GM12878 (cell line): Measurements from ENCODE around the gene MYOM3. TPM values are rescaled to one million over a fixed set of nuclear protein-coding genes. Genes with fewer than 3 reads are reported as not detected.

ENCODE experiments used
- ATAC-seq: fragments of 200-7000 bp; cut with Tn5 transposase; 3 replicates; pipeline ENCODE4 v1.9.1; 2020; ENCODE audit warnings: mild to moderate bottlenecking, moderate library complexity
- BruUV-seq: library from RNA; stranded (reverse); fragments of 400-500 nt; replicated peaks from 2 replicates; lab custom pipeline; 2021; lab: Mats Ljungman, UMichigan
- CTCF ChIA-PET: fragments of 300-600 bp; sonication (Branson Sonifier 250); formaldehyde crosslinking; extraction: SDS; loops from one replicate; lab custom pipeline; 2021; ENCODE audit warnings: inconsistent platforms; lab: Yijun Ruan, JAX
- POLR2A ChIA-PET: fragments of 350-600 bp; formaldehyde crosslinking; extraction: SDS; loops from one replicate; lab custom pipeline; 2021; ENCODE audit warnings: inconsistent platforms; lab: Charles Lee
- RAD21 ChIA-PET: fragments of 300-600 bp; sonication (Branson Sonifier 250); formaldehyde crosslinking; loops from one replicate; lab custom pipeline; 2023; ENCODE audit warnings: antibody characterized with exemption; ENCODE audit not compliant: unreplicated experiment; lab: Charles Lee
- SMC1A ChIA-PET: fragments of 300-600 bp; sonication (Branson Sonifier 250); formaldehyde crosslinking; loops from one replicate; lab custom pipeline; 2023; ENCODE audit not compliant: unreplicated experiment, uncharacterized antibody; lab: Charles Lee
- DNase-seq: peaks from one replicate; pipeline ENCODE4 v3.0.0-alpha.2; 2011; ENCODE audit warnings: low read depth, low spot score
- FAIRE-seq: peaks from 3 replicates; lab custom pipeline; 2011; peaks lifted over from hg19 to GRCh38; lab: Jason Lieb, UNC
- H2AFZ ChIP-seq: 2 replicates; pipeline ENCODE4 v1.6.0; 2011; ENCODE audit warnings: low read depth, low read length, control low read depth; ENCODE audit not compliant: control insufficient read depth
- H3K27ac ChIP-seq: 2 replicates; pipeline ENCODE4 v1.5.1; 2011; ENCODE audit warnings: control low read depth; ENCODE audit not compliant: control insufficient read depth, insufficient read depth
- H3K27me3 ChIP-seq, 2 experiments: replicated peaks in 1 of 2; 2 replicates each; pipeline versions ENCODE4 v1.6.0 to v1.6.1; 2011; ENCODE audit warnings: low read length in 1 of 2; ENCODE audit not compliant: control insufficient read depth in 2 of 2, insufficient read depth in 2 of 2
- H3K36me3 ChIP-seq, 2 experiments: 2 replicates each; pipeline ENCODE4 v1.5.1; 2011; ENCODE audit warnings: low read length in 1 of 2; ENCODE audit not compliant: control insufficient read depth in 2 of 2, insufficient read depth in 2 of 2
- H3K4me1 ChIP-seq: 2 replicates; pipeline ENCODE4 v1.6.1; 2011; ENCODE audit warnings: mild to moderate bottlenecking, low read length, moderate library complexity, mixed read lengths; ENCODE audit not compliant: control insufficient read depth, insufficient read depth
- H3K4me2 ChIP-seq: 2 replicates; pipeline ENCODE4 v1.6.0; 2011; ENCODE audit warnings: control low read depth; ENCODE audit not compliant: control insufficient read depth, insufficient read depth
- H3K4me3 ChIP-seq: fragments of 200-600 bp; sonication (generic); 2 replicates; pipeline ENCODE4 v1.5.1; 2016
- H3K79me2 ChIP-seq: 2 replicates; pipeline ENCODE4 v1.6.0; 2011; ENCODE audit warnings: low read length; ENCODE audit not compliant: control insufficient read depth, insufficient read depth
- H3K9ac ChIP-seq: 2 replicates; pipeline ENCODE4 v1.8.0; 2011; ENCODE audit warnings: low read length, control low read depth, mixed read lengths; ENCODE audit not compliant: control insufficient read depth, insufficient read depth
- H3K9me3 ChIP-seq: replicated peaks from 3 replicates; pipeline ENCODE4 v1.5.1; 2011; ENCODE audit warnings: mild to moderate bottlenecking, low read length; ENCODE audit not compliant: control insufficient read depth, insufficient read depth
- H4K20me1 ChIP-seq: 2 replicates; pipeline ENCODE4 v1.6.0; 2011; ENCODE audit not compliant: control insufficient read depth, insufficient read depth
- ATF3 ChIP-seq: IDR thresholded peaks from 2 replicates; pipeline ENCODE4 v1.6.1; 2011; ENCODE audit warnings: low read depth, mild to moderate bottlenecking, low read length, moderate library complexity, borderline replicate concordance; ENCODE audit errors: extremely low read depth
- FOS ChIP-seq: IDR thresholded peaks from 3 replicates; pipeline ENCODE4 v1.6.1; 2011; ENCODE audit warnings: borderline replicate concordance; ENCODE audit not compliant: insufficient read length; ENCODE audit errors: extremely low read depth
- HDAC6 ChIP-seq: fragments of 200-600 bp; sonication (generic); IDR thresholded peaks from one replicate; pipeline ENCODE4 v1.8.0; 2017; ENCODE audit warnings: antibody characterized with exemption; ENCODE audit not compliant: unreplicated experiment
- KDM1A ChIP-seq: fragments of 200-600 bp; sonication (generic); IDR thresholded peaks from 2 replicates; pipeline ENCODE4 v1.6.1; 2016; ENCODE audit warnings: borderline replicate concordance
- NBN ChIP-seq: fragments of 450-650 bp; IDR thresholded peaks from 2 replicates; pipeline ENCODE4 v1.6.1; 2016
- RELB ChIP-seq: fragments of 450-650 bp; IDR thresholded peaks from 2 replicates; pipeline ENCODE4 v1.6.1; 2017; ENCODE audit warnings: low read depth, mild to moderate bottlenecking, moderate library complexity
- RUNX3 ChIP-seq: IDR thresholded peaks from 2 replicates; pipeline ENCODE4 v1.6.1; 2012; ENCODE audit warnings: low read length, inconsistent platforms
- SKIL ChIP-seq: fragments of 450-650 bp; IDR thresholded peaks from 2 replicates; pipeline ENCODE4 v1.6.1; 2017; ENCODE audit warnings: mild to moderate bottlenecking, low read depth, inconsistent platforms; ENCODE audit not compliant: poor library complexity, severe bottlenecking
- TAF1 ChIP-seq: IDR thresholded peaks from 2 replicates; pipeline ENCODE4 v1.6.1; 2011; ENCODE audit warnings: mild to moderate bottlenecking, low read depth, low read length, borderline replicate concordance
- TCF7 ChIP-seq: IDR thresholded peaks from 2 replicates; pipeline ENCODE4 v1.6.1; 2014; ENCODE audit warnings: antibody characterized with exemption, borderline replicate concordance
- ZBED1 ChIP-seq: IDR thresholded peaks from 2 replicates; pipeline ENCODE4 v1.6.1; 2016; ENCODE audit warnings: borderline replicate concordance
- ZBTB11 ChIP-seq: fragments of 450-650 bp; formaldehyde crosslinking; IDR thresholded peaks from 2 replicates; pipeline ENCODE4 v1.5.0; 2022; ENCODE audit warnings: mild to moderate bottlenecking, missing genetic modification characterization
- ZNF207 ChIP-seq: fragments of 450-650 bp; IDR thresholded peaks from 2 replicates; pipeline ENCODE4 v1.6.1; 2014; ENCODE audit warnings: antibody characterized with exemption, mild to moderate bottlenecking, borderline replicate concordance
- ZNF274 ChIP-seq: IDR thresholded peaks from one replicate; pipeline ENCODE4 v1.8.0; 2011; ENCODE audit not compliant: insufficient read length, insufficient read depth
- WGBS: methylation state at CpG from one replicate; pipeline ENCODE4 v1.1.6; 2016; ENCODE audit warnings: low lambda C conversion rate; ENCODE audit not compliant: insufficient replicate concordance, insufficient coverage; ENCODE audit errors: missing lambda C conversion rate; 5-methylcytosine and 5-hydroxymethylcytosine counted together
- in situ Hi-C: fragments of 300-500 bp; cut with MboI; formaldehyde crosslinking; loops from 9 replicates; pipeline ENCODE4 v1.14.3; 2018; ENCODE audit warnings: mixed read lengths
- intact Hi-C: fragments of 100-400 bp; cut with micrococcal nuclease; formaldehyde crosslinking; loops from one replicate; pipeline ENCODE4 v1.14.2; 2022; ENCODE audit not compliant: unreplicated experiment
- polyA plus RNA-seq, 11 experiments: library from polyadenylated mRNA; depleted of rRNA in 4 of 11; unstranded in 6 of 11; stranded (reverse) in 5 of 11; fragments of >200 nt; fragmentation: Nextera tagmentation in 4 of 11; fragmentation: Illumina TruSeq in 1 of 11; extraction: Ambion mirVana in 4 of 11; extraction: Trizol in 1 of 11; gene quantifications; 1 replicate in 1 of 11; 2 replicates in 10 of 11; pipeline versions ENCODE4 v1.2.1 to v1.2.3, GENCODE V29; 2011 to 2016; ENCODE audit warnings: inconsistent platforms in 2 of 11, missing spikeins in 2 of 11, low read depth in 1 of 11
- total RNA-seq, 4 experiments: library from RNA; depleted of rRNA in 3 of 4; stranded (reverse); fragments of >200 nt in 3 of 4; fragmentation: Illumina TruSeq in 1 of 4; extraction: Trizol in 1 of 4; gene quantifications; 2 replicates each; pipeline versions ENCODE4 v1.2.1 to v1.2.3, GENCODE V29; 2013 to 2021

The MYOM3 gene
- total and polyA plus RNA-seq, 10 of the 15 experiments (the other 5 are each of a cell fraction or from before 2014, with no cell fraction given), result 0.06 TPM; not detected in 9

- H4K20me1 ChIP-seq, result no peaks in the 10 kb centered on the region
- ATAC-seq (no peak), FAIRE-seq (no peak), DNase-seq (no peak)
- in situ Hi-C loops, result no loop called here
- no peak overlapping the region for H3K4me3 ChIP-seq
- ChIA-PET CTCF (no interaction called here), RAD21 (no interaction called here), SMC1A (no interaction called here), POLR2A (no interaction called here)
- intact Hi-C loops, result no loop called here
- H3K36me3 ChIP-seq, result no peaks in the 10 kb centered on the region
- no peak overlapping the region for H3K4me2 ChIP-seq
- H3K27ac ChIP-seq, result no peak overlapping the region
- H3K9me3 ChIP-seq, result no peaks in the 10 kb centered on the region
- WGBS, result 32% methylated on average over 9 of the region's 9 CpGs
- H3K4me1 ChIP-seq, result no peaks in the 10 kb centered on the region
- no peaks in the 10 kb centered on the region for H3K79me2 ChIP-seq
- H3K9ac ChIP-seq, result no peak overlapping the region
- no peaks in the 10 kb centered on the region; a peak in 1 of 4 replicates for H3K27me3 ChIP-seq
- BruUV-seq, result no TSS peak
- H2AFZ ChIP-seq, result no peak overlapping the region
- no peak for TF ChIP-seq TCF7
- no peak for TF ChIP-seq ZNF274
- TF ChIP-seq ZNF207, result no peak
- TF ChIP-seq RUNX3, result no peak
- no peak for TF ChIP-seq ZBED1
- no peak for TF ChIP-seq TAF1
- no peak for TF ChIP-seq RELB
- TF ChIP-seq FOS, result no peak
- TF ChIP-seq HDAC6, result no peak
- TF ChIP-seq ZBTB11 (CRISPR knock-in tag), result no peak
- no peak for TF ChIP-seq SKIL
- TF ChIP-seq KDM1A, result no peak
- TF ChIP-seq ATF3, result no peak
- TF ChIP-seq NBN, result no peak
These were observed 19.0 kb downstream of the MYOM3 start for GRCh38 chr1:24092979-24093378.
